GM12878 (cell line): Measurements from ENCODE around the gene TSC2.

ENCODE experiments used
- EZH2 ChIP-seq: IDR thresholded peaks from 2 replicates; pipeline ENCODE4 v1.6.1; 2012; ENCODE audit warnings: low read depth, mild to moderate bottlenecking, control low read depth, inconsistent platforms, low read length, borderline replicate concordance; ENCODE audit not compliant: control insufficient read depth
- GATAD2B ChIP-seq: fragments of 450-650 bp; conservative IDR thresholded peaks from 2 replicates; pipeline ENCODE4 v1.6.1; 2017; ENCODE audit warnings: low read depth, mild to moderate bottlenecking, moderate library complexity
- MYC ChIP-seq: IDR thresholded peaks from 2 replicates; pipeline ENCODE4 v1.6.1; 2011; ENCODE audit warnings: mild to moderate bottlenecking, low read length, moderate library complexity, inconsistent platforms; ENCODE audit not compliant: insufficient read depth, insufficient replicate concordance, insufficient read length, severe bottlenecking
- NBN ChIP-seq: fragments of 450-650 bp; IDR thresholded peaks from 2 replicates; pipeline ENCODE4 v1.6.1; 2016
- POLR2A ChIP-seq: IDR thresholded peaks from 2 replicates; pipeline ENCODE4 v1.6.1; 2011; ENCODE audit warnings: low read depth, mild to moderate bottlenecking, low read length
- POLR2AphosphoS5 ChIP-seq: IDR thresholded peaks from 2 replicates; pipeline ENCODE4 v1.6.1; 2011; ENCODE audit warnings: mild to moderate bottlenecking, low read length, inconsistent platforms
- RAD51 ChIP-seq: fragments of 450-650 bp; IDR thresholded peaks from 2 replicates; pipeline ENCODE4 v1.6.1; 2016; ENCODE audit warnings: moderate library complexity, mild to moderate bottlenecking, inconsistent platforms
- TARDBP ChIP-seq: IDR thresholded peaks from 2 replicates; pipeline ENCODE4 v1.6.1; 2016; ENCODE audit warnings: borderline replicate concordance
- ZZZ3 ChIP-seq: IDR thresholded peaks from 2 replicates; pipeline ENCODE4 v1.6.1; 2011; ENCODE audit warnings: low read depth; ENCODE audit not compliant: control insufficient read depth, insufficient read length

- no peak for TF ChIP-seq MYC
- no peak for TF ChIP-seq POLR2AphosphoS5
- no peak for TF ChIP-seq TARDBP
- TF ChIP-seq EZH2 = no peak
- TF ChIP-seq ZZZ3 = no peak
- TF ChIP-seq NBN = no peak
- no peak for TF ChIP-seq RAD51
- peak; percentile 27; the same call in 1 of the 2 replicates for TF ChIP-seq POLR2A
- TF ChIP-seq GATAD2B = no peak
Measured at GRCh38 chr16:2006317-2006716, 41.5 kb upstream of the TSC2 start.
